ENCODE results near the gene SMIM20. TPM values are rescaled to one million over a fixed set of nuclear protein-coding genes. Genes with fewer than 3 reads are reported as not detected.
"Not testable (repeated sequence)": the region's sequence is repeated elsewhere in the genome, so short reads cannot be mapped to it uniquely, and the experiment has no call there.

Gene SMIM20
- total RNA-seq, 2 experiments from 2014 or later, result 22.9 to 23.5 TPM

- Mint-ChIP-seq H3K4me1 (no peaks in the 10 kb centered on the region), H3K27ac (no peak overlapping the region)
These were observed 31.8 kb upstream of the SMIM20 start for GRCh38 chr4:25882226-25882625.

DNA sequence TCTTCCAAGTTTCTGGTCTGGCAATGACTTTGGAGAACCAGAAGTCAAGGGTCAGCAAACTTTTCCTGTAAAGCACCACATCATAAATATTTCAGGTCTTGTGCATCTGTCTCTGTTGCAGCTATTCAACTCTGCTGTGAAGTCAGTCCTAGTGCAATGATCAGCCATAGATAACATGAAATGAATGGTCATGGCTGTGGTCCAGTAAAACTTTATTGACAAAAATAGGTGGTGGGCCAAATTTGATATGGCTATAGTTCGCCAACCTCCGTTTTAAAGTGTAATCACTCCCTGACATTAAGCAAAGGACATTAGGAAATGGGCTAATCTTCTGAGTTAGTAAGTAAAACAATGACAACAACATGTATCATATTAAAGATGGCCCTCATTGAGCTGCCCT lies 30.5 kb upstream of the SMIM20 start:
- Mint-ChIP-seq H3K4me3 (no peak overlapping the region), H3K9me3 (peaks cover 2% of the 10 kb centered on the region), H3K27ac (no peak overlapping the region), H3K4me1 (no peaks in the 10 kb centered on the region), H3K27me3 (peaks cover 4% of the 10 kb centered on the region), H3K36me3 (no peaks in the 10 kb centered on the region)
- DNase-seq, result no peak

More at GRCh38 chr4:25882226-25882625, 31.8 kb upstream of the SMIM20 start:
- H3K4me3 Mint-ChIP-seq, result no peak overlapping the region
- H3K9me3 Mint-ChIP-seq, result peaks cover 2% of the 10 kb centered on the region
- H3K27me3 Mint-ChIP-seq, result peaks cover 4% of the 10 kb centered on the region
- DNase-seq, result no peak
- no peaks in the 10 kb centered on the region for H3K36me3 Mint-ChIP-seq

GRCh38 chr4:25884031-25884782 lies 29.8 kb upstream of the SMIM20 start:
- no peak overlapping the region for H3K27ac Mint-ChIP-seq
- H3K27me3 Mint-ChIP-seq, result peaks cover 4% of the 10 kb centered on the region
- no peak overlapping the region for H3K4me3 Mint-ChIP-seq
- no peaks in the 10 kb centered on the region for H3K4me1 Mint-ChIP-seq
- H3K9me3 Mint-ChIP-seq, result peaks cover 2% of the 10 kb centered on the region
- no peaks in the 10 kb centered on the region for H3K36me3 Mint-ChIP-seq
- DNase-seq, result no peak

DNA sequence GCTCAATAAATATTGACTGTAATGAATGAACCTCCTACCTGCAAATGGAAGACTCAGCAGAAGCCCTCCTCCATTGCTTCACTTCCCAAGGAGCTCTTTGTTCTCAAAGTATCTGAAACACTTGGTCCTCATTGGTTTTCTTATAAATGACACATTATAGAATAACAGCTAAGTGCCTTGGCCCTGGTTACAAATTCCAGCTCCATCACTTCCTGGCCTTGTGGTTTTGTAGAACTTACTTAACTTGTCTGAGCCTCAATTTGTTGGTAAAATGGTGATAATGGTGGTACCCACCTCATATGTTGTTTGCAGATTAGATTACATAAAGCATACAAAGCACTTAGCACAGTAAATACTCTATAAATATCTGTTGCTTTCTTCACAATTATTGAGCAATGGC lies 25.2 kb upstream of the SMIM20 start:
- no peak for DNase-seq
- Mint-ChIP-seq H3K4me3 (no peak overlapping the region), H3K27ac (no peak overlapping the region), H3K9me3 (no peaks in the 10 kb centered on the region), H3K4me1 (no peaks in the 10 kb centered on the region), H3K27me3 (no peaks in the 10 kb centered on the region), H3K36me3 (no peaks in the 10 kb centered on the region)

DNA sequence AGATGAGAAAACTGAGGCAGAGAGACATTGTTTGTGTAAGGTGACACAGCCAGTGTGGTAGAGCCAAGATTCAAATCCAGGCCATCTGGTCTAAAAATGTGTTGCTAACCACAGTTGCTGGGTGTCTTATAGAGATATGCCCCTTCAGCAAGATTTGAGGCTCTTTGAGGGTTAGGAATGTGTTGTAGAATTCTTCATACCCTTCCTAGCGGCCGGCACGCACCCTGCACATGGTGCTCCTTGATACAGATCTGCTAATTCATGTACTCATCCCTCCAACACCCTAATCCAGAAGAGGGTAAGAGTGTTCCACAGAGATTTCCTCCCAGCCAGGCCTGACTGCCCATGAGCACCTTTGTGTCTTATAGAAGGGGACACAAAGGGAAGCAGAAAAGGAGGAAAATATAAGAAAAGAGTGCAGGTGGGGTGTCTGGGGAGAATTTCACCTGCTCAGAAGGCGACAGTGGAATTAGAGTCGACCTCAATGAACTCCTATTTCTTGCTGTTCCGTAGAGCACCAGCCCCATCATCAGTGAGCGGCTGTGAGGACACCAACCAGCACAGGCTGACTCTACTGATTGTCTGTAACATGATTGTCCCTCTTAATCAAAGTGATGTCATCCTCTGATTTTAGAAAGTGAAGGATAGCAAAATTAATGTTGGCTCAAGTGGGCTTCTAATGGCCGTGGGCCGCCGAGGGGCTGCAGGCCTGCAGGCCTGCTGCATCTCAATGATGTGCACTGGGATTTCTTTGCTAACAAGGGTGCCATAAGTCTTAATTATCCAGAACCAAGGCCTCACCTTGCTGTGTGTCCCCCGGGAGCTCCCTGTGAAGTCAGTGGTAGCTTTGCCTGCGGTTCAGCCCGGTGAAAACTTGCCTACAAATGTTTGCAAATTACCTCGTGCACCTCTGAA lies 24.2 kb upstream of the SMIM20 start:
- H3K27ac Mint-ChIP-seq, result no peak overlapping the region
- no peaks in the 10 kb centered on the region for H3K36me3 Mint-ChIP-seq
- H3K4me3 Mint-ChIP-seq, result no peak overlapping the region
- H3K4me1 Mint-ChIP-seq, result no peaks in the 10 kb centered on the region
- H3K27me3 Mint-ChIP-seq, result no peaks in the 10 kb centered on the region
- H3K9me3 Mint-ChIP-seq, result no peaks in the 10 kb centered on the region
- DNase-seq, result no peak

GRCh38 chr4:25890571-25891485 lies 23.2 kb upstream of the SMIM20 start:
- H3K9me3 Mint-ChIP-seq, result no peaks in the 10 kb centered on the region
- H3K27ac Mint-ChIP-seq, result no peak overlapping the region
- no peaks in the 10 kb centered on the region for H3K4me1 Mint-ChIP-seq

DNA sequence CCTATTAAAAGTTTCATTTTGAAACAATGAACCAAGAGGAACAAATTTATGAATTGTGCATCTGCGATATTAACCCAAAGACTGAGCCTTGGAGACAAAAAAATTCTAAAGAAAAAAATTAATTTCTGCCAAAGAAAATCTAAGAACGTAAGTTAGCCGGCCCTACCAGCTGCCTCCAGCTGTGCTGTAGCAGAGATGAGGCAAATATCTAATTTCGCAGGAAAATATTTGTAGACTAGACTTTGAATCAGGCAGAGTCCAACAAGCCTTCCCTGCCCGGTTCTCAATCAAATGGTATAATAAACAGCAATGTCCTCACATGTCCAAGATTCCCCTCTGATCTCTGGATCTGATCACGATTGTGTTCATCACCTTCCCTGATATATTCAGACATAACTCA lies 21.2 kb upstream of the SMIM20 start:
- Mint-ChIP-seq H3K27me3 (no peaks in the 10 kb centered on the region), H3K27ac (no peak overlapping the region), H3K36me3 (no peaks in the 10 kb centered on the region), H3K9me3 (no peaks in the 10 kb centered on the region), H3K4me3 (no peak overlapping the region), H3K4me1 (no peaks in the 10 kb centered on the region)
- DNase-seq, result no peak

More at GRCh38 chr4:25890571-25891485, 23.2 kb upstream of the SMIM20 start:
- no peaks in the 10 kb centered on the region for H3K36me3 Mint-ChIP-seq
- no peak for DNase-seq
- no peak overlapping the region for H3K4me3 Mint-ChIP-seq
- H3K27me3 Mint-ChIP-seq, result no peaks in the 10 kb centered on the region

GRCh38 chr4:25896776-25897539 lies 17.1 kb upstream of the SMIM20 start:
- H3K4me3 Mint-ChIP-seq, result no peak overlapping the region
- H3K27me3 Mint-ChIP-seq, result no peaks in the 10 kb centered on the region
- H3K9me3 Mint-ChIP-seq, result no peaks in the 10 kb centered on the region
- no peak for DNase-seq
- H3K27ac Mint-ChIP-seq, result no peak overlapping the region
- H3K4me1 Mint-ChIP-seq, result no peaks in the 10 kb centered on the region
- no peaks in the 10 kb centered on the region for H3K36me3 Mint-ChIP-seq

- H3K4me3 Mint-ChIP-seq, result no peak overlapping the region
- H3K4me1 Mint-ChIP-seq, result no peaks in the 10 kb centered on the region
- H3K9me3 Mint-ChIP-seq, result no peaks in the 10 kb centered on the region
- H3K36me3 Mint-ChIP-seq, result no peaks in the 10 kb centered on the region
- DNase-seq, result no peak
- no peak overlapping the region for H3K27ac Mint-ChIP-seq
- no peaks in the 10 kb centered on the region for H3K27me3 Mint-ChIP-seq
These were observed 13.7 kb upstream of the SMIM20 start for GRCh38 chr4:25900310-25900709.

- H3K4me1 Mint-ChIP-seq, result no peaks in the 10 kb centered on the region
- H3K27me3 Mint-ChIP-seq, result no peaks in the 10 kb centered on the region
- no peaks in the 10 kb centered on the region for H3K36me3 Mint-ChIP-seq
- no peak for DNase-seq
- H3K27ac Mint-ChIP-seq, result no peak overlapping the region
- no peaks in the 10 kb centered on the region for H3K9me3 Mint-ChIP-seq
- H3K4me3 Mint-ChIP-seq, result no peak overlapping the region
These were observed 13.0 kb upstream of the SMIM20 start for GRCh38 chr4:25901030-25901430.

DNA sequence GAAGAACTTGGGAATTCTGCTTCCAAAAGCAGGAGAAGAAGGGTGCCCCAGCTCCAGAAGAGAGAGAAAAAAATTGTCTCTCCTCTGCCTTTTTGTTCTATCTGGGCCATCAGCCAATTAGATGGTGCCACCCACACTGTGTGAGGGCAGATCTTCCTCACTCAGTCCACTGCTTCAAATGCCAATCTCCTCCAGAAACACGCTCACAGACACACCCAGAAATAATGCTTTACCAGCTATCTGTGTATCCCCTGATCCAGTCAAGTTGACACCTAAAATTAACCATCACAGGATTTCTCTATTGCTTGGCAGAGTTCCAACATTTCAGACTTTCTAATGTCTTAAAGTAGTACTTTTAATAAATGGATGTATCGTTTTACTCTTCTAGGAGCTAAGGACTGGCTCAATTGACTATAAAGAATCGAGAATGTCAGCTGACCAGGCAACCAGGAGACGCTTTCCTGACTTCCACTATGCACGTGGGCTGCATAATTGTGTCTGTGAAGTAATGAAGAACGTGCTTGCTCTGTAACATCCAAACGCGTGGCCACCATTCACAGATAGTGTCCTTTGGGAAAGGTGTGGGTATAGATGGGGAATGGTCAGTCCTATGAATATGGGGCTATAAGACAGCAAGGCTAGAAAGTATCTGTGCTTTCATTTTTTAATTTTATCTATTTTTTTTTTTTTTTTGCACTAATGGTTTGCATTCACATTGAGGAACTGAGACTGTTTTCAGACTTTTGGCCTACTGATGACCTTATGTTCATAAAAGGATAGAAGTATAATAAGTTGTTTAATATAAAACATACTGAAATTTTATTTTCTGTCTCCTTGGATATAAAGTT lies 9.9 kb upstream of the SMIM20 start:
- H3K27ac Mint-ChIP-seq, result no peak overlapping the region
- DNase-seq, result no peak
- H3K4me3 Mint-ChIP-seq, result no peak overlapping the region
- H3K27me3 Mint-ChIP-seq, result no peaks in the 10 kb centered on the region
- peaks cover 4% of the 10 kb centered on the region for H3K36me3 Mint-ChIP-seq
- H3K4me1 Mint-ChIP-seq, result no peaks in the 10 kb centered on the region
- H3K9me3 Mint-ChIP-seq, result peaks cover 3% of the 10 kb centered on the region

DNA sequence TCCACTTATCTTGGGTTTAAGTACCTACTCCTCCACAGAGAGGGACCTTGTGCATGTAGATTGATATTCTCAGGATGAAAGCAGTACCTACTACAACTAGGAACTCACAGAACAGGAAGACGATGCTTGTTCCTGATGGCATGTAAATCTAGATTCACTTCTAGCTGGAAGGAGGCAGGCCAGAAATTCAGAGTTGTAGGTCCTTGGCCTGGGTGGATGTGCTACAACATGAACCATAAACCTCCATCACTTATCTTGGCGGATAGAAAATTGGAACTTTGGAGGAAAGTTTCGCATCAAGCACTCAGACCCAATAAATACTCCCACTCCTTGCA lies 9.3 kb upstream of the SMIM20 start:
- Mint-ChIP-seq H3K9me3 (peaks cover 3% of the 10 kb centered on the region), H3K4me3 (no peak overlapping the region), H3K36me3 (peaks cover 6% of the 10 kb centered on the region), H3K27me3 (no peaks in the 10 kb centered on the region), H3K27ac (no peak overlapping the region), H3K4me1 (no peaks in the 10 kb centered on the region)
- DNase-seq, result no peak

- Mint-ChIP-seq H3K4me1 (no peaks in the 10 kb centered on the region), H3K4me3 (no peak overlapping the region), H3K27ac (no peak overlapping the region), H3K9me3 (peaks cover 3% of the 10 kb centered on the region), H3K27me3 (no peaks in the 10 kb centered on the region), H3K36me3 (peaks cover 6% of the 10 kb centered on the region)
- no peak for DNase-seq
These were observed 8.6 kb upstream of the SMIM20 start for GRCh38 chr4:25905371-25905770.

GRCh38 chr4:25906113-25906512 lies 7.9 kb upstream of the SMIM20 start:
- H3K4me1 Mint-ChIP-seq, H3K27ac Mint-ChIP-seq, H3K36me3 Mint-ChIP-seq, H3K4me3 Mint-ChIP-seq, H3K27me3 Mint-ChIP-seq, H3K9me3 Mint-ChIP-seq, DNase-seq: not testable (repeated sequence)

Data from activated naive CD8-positive, alpha-beta T cell treated with anti-CD3 and anti-CD28 coated beads for 36 hours (primary cell).